ENCODE results near the gene NRSN2.

The NRSN2 gene

GRCh38 chr20:399182-399707 lies 52.3 kb downstream of the NRSN2 start:
- no peak for DNase-seq

GRCh38 chr20:400128-400453 lies 53.2 kb downstream of the NRSN2 start:
- no peak for DNase-seq

- no peak for DNase-seq
Measured at GRCh38 chr20:400454-401275, 53.8 kb downstream of the NRSN2 start.

DNA sequence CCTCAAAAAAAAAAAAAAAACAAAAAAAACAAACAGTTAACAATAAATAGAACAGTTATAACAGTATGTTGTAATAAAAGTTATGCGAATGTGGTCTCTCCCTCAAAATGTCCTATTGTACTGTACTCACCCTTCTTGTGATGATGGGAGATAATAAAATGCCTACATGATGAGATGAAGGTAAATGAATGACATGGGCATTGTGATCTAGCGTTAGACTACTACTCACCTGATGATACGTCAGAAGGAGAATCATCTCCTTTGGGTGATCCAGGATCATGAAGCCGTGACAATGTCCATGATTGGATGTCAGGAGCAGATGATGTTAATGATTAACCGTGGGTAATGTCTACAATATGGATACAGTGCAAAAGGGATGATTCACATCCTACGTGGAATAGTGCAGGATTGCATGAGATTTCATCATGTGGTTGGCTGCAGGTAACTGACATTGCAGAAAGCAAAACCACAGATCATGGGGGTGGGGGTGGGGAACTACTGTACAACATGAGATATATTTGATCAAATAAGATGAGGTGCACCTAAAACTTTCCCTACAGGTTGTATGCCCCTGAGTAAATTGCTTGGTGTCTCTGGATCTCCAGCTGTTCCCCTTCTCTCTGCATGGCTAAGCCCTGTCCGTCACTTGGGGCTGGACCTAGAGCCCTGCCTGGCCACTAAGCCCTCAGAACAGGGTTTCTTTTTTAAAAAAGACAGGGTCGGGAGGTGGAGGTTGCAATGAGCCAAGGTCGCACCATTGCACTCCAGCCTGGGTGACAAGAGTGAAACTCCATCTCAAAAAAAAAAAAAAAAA lies 55.0 kb downstream of the NRSN2 start:
- no peak for DNase-seq

DNA sequence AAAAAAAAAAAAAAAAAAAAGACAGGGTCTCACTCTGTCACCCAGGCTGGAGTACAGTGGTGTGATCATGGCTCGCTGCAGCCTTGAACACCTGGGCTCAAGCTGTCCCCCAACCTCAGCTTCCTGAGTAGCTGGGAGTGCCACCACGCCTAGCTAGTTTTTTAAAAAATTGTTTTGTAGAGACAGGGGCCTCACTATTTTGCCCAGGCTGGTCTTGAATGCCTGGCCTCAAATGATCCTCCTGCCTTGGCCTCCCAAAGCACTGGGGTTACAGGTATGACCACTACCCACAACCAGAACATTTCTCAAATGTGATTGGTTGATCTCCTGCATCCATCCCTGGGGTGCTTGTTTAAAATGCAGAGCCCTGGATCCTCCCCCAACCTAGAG lies 55.6 kb downstream of the NRSN2 start:
- DNase-seq: no peak

DNA sequence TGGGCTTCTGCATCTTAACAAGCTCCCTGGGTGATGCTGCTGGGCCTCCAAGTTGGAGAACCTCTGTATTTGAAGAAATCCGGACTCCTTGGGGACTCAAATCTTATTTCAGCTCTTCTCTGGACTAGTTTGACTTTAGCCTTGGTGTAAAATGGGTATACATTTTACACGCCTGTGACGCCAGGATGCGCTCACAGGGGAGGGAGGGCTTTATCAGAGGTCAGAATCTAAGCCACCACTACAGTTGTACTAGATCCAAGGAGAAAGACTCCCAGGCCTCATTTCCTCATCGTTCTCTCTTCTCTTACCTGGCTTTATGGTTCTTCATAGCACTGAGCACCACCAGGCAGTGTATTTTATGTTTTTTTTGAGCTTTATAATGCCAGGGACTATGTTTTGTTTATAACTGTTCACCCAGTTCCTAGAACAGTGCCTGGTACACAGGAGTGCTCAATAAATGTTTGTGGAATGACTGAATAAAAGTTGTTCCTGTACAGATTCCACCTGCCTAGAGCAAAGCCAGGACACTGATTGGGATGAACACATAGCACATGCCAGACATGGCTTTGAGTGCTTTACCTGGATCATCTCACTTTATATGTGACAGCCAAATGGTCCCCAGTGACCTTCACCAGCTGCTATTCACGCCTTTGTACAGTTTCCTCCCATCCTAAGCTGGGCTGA lies 56.1 kb downstream of the NRSN2 start:
- no peak for DNase-seq

GRCh38 chr20:403582-403957 lies 56.7 kb downstream of the NRSN2 start:
- DNase-seq: no peak

DNA sequence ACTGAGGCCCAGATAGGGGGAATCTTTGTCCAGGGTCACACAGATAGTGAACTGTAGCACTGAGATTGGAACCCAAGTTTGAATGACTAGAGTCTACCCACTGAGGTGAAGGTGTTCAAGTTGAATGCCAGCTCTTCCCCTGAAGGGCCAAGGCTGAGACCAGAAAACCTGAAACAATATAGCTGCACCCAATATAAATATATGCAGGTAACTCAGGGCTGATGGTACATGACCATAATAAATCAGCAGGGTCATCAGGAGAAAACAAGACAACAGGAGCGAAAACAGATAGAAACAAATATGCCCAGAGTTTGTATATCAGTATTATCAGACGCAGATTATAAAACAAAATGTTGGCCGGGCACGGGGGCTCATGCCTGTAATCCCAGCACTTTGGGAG lies 57.2 kb downstream of the NRSN2 start:
- DNase-seq: no peak
